HepG2 (cell line): ENCODE results near the gene CAMKMT. TPM values are rescaled to one million over a fixed set of nuclear protein-coding genes. Genes with fewer than 3 reads are reported as not detected.

ENCODE experiments used
- BCL6 ChIP-seq: IDR thresholded peaks from 2 replicates; pipeline ENCODE4 v1.6.1; 2016; ENCODE audit warnings: missing genetic modification reagents, missing compliant biosample characterization
- CENPT ChIP-seq: sonication (generic); formaldehyde crosslinking; IDR thresholded peaks from 2 replicates; pipeline ENCODE4 v1.8.0; 2022; ENCODE audit warnings: low read depth, mild to moderate bottlenecking, moderate library complexity, missing genetic modification reagents
- CHCHD3 ChIP-seq: sonication (generic); formaldehyde crosslinking; IDR thresholded peaks from 2 replicates; pipeline ENCODE4 v1.8.0; 2022; ENCODE audit warnings: mild to moderate bottlenecking, missing genetic modification reagents, moderate library complexity
- RFX1 ChIP-seq: fragments of 450-650 bp; IDR thresholded peaks from 2 replicates; pipeline ENCODE4 v1.6.1; 2017
- SAP130 ChIP-seq: IDR thresholded peaks from 2 replicates; pipeline ENCODE4 v1.6.1; 2016; ENCODE audit warnings: low read depth
- STAG1 ChIP-seq: sonication (generic); formaldehyde crosslinking; IDR thresholded peaks from 2 replicates; pipeline ENCODE4 v1.4.0; 2020; ENCODE audit warnings: missing genetic modification reagents
- ZMAT3 ChIP-seq: sonication (generic); formaldehyde crosslinking; conservative IDR thresholded peaks from 2 replicates; pipeline ENCODE4 v1.7.0; 2021; ENCODE audit warnings: missing genetic modification reagents
- ZMYM4 ChIP-seq: sonication (generic); formaldehyde crosslinking; IDR thresholded peaks from 2 replicates; pipeline ENCODE4 v1.8.1; 2023; ENCODE audit warnings: mild to moderate bottlenecking, missing genetic modification reagents
- ZNF605 ChIP-seq: sonication (generic); formaldehyde crosslinking; IDR thresholded peaks from 2 replicates; pipeline ENCODE4 v1.8.0; 2022; ENCODE audit warnings: mild to moderate bottlenecking, missing genetic modification reagents
- ZNF616 ChIP-seq: sonication (generic); formaldehyde crosslinking; IDR thresholded peaks from 2 replicates; pipeline ENCODE4 v1.5.0; 2020; ENCODE audit warnings: low read depth, mild to moderate bottlenecking, missing genetic modification reagents
- ZSCAN25 ChIP-seq: sonication (generic); formaldehyde crosslinking; IDR thresholded peaks from 2 replicates; pipeline ENCODE4 v1.8.0; 2022; ENCODE audit warnings: mild to moderate bottlenecking, missing genetic modification reagents
- polyA plus RNA-seq, 8 experiments: library from polyadenylated mRNA; depleted of rRNA in 3 of 8; stranded (reverse) in 7 of 8; unstranded in 1 of 8; fragments of >200 nt; fragmentation: Illumina TruSeq in 4 of 8; extraction: Trizol in 4 of 8; gene quantifications; 2 replicates each; pipeline versions ENCODE4 v1.2.1 to v1.2.3, GENCODE V29; 2011 to 2016; ENCODE audit warnings: low read depth in 4 of 8, missing spikeins in 1 of 8, mixed read lengths in 1 of 8; ENCODE audit not compliant: insufficient read depth in 1 of 8
- total RNA-seq, 5 experiments: library from RNA; depleted of rRNA; stranded (reverse); fragments of >200 nt; fragmentation: Illumina TruSeq; extraction: Trizol; gene quantifications; 2 replicates each; pipeline ENCODE4 v1.2.3, GENCODE V29; 2016; ENCODE audit warnings: low read depth in 1 of 5
- TF ChIP-seq, protein P1 (sequence below): sonication (generic); formaldehyde crosslinking; IDR thresholded peaks from 2 replicates; pipeline ENCODE4 v1.4.0; 2020; ENCODE audit warnings: missing genetic modification reagents, borderline replicate concordance
- TF ChIP-seq, protein P2 (sequence below): sonication (generic); formaldehyde crosslinking; IDR thresholded peaks from 2 replicates; pipeline ENCODE4 v1.8.0; 2022; ENCODE audit warnings: mild to moderate bottlenecking, missing genetic modification reagents, borderline replicate concordance
- TF ChIP-seq, protein P3 (sequence below): sonication (generic); formaldehyde crosslinking; IDR thresholded peaks from 2 replicates; pipeline ENCODE4 v1.4.0; 2020; ENCODE audit warnings: missing genetic modification reagents, borderline replicate concordance
- TF ChIP-seq, protein P4 (sequence below): sonication (generic); formaldehyde crosslinking; IDR thresholded peaks from 2 replicates; pipeline ENCODE4 v1.4.0; 2020; ENCODE audit warnings: missing genetic modification reagents

CAMKMT gene
- total and polyA plus RNA-seq, 2 of the 13 experiments (the other 11 are each of a cell fraction or from before 2014, with no cell fraction given) = 6.9 to 20.8 TPM

DNA sequence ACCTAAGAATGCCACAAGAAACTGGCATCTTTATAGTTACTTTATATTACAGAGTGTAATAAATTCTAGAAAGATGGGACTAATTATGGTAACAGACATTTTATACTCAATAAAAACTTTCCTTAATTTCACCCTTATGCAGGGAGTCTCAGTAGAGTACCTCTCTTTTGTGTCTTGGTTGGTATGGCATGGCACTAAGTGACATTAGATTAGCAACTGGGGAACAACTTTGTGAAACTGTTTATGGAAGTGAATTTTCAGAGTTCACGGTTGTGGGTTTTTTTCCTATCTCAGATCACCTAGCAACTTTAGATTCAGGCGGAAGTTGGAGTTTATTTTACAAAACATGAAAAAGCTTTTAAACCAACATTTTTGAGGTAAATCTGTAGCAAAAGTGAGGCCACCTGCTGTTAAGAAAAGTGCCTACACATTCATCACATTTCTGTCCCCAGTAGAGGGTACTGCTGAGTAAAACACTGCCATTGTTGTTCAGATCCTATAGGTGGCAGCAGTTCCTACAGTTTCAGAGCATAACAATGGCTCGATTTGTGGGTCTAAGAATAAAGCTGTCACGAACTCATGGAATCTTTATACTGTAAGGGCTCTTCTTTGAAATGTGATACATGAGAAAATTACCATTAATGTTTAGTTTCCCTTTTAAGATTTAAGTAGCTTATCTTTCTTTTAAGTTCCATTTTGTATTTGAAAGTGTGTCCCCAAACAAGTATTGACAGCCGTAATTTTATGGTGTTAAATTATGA is 117.6 kb downstream of the CAMKMT start (continued):
- TF ChIP-seq, protein P1, sequence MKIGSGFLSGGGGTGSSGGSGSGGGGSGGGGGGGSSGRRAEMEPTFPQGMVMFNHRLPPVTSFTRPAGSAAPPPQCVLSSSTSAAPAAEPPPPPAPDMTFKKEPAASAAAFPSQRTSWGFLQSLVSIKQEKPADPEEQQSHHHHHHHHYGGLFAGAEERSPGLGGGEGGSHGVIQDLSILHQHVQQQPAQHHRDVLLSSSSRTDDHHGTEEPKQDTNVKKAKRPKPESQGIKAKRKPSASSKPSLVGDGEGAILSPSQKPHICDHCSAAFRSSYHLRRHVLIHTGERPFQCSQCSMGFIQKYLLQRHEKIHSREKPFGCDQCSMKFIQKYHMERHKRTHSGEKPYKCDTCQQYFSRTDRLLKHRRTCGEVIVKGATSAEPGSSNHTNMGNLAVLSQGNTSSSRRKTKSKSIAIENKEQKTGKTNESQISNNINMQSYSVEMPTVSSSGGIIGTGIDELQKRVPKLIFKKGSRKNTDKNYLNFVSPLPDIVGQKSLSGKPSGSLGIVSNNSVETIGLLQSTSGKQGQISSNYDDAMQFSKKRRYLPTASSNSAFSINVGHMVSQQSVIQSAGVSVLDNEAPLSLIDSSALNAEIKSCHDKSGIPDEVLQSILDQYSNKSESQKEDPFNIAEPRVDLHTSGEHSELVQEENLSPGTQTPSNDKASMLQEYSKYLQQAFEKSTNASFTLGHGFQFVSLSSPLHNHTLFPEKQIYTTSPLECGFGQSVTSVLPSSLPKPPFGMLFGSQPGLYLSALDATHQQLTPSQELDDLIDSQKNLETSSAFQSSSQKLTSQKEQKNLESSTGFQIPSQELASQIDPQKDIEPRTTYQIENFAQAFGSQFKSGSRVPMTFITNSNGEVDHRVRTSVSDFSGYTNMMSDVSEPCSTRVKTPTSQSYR (CRISPR knock-in tag) = no peak
- no peak for TF ChIP-seq ZNF605 (CRISPR knock-in tag)
- TF ChIP-seq, protein P2, sequence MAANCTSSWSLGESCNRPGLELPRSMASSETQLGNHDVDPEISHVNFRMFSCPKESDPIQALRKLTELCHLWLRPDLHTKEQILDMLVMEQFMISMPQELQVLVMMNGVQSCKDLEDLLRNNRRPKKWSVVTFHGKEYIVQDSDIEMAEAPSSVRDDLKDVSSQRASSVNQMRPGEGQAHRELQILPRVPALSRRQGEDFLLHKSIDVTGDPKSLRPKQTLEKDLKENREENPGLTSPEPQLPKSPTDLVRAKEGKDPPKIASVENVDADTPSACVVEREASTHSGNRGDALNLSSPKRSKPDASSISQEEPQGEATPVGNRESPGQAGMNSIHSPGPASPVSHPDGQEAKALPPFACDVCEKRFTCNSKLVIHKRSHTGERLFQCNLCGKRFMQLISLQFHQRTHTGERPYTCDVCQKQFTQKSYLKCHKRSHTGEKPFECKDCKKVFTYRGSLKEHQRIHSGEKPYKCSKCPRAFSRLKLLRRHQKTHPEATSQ (CRISPR knock-in tag) = peak; percentile 65; the same call in 1 of the 2 replicates
- TF ChIP-seq ZMAT3 (CRISPR knock-in tag) = no peak
- TF ChIP-seq, protein P3, sequence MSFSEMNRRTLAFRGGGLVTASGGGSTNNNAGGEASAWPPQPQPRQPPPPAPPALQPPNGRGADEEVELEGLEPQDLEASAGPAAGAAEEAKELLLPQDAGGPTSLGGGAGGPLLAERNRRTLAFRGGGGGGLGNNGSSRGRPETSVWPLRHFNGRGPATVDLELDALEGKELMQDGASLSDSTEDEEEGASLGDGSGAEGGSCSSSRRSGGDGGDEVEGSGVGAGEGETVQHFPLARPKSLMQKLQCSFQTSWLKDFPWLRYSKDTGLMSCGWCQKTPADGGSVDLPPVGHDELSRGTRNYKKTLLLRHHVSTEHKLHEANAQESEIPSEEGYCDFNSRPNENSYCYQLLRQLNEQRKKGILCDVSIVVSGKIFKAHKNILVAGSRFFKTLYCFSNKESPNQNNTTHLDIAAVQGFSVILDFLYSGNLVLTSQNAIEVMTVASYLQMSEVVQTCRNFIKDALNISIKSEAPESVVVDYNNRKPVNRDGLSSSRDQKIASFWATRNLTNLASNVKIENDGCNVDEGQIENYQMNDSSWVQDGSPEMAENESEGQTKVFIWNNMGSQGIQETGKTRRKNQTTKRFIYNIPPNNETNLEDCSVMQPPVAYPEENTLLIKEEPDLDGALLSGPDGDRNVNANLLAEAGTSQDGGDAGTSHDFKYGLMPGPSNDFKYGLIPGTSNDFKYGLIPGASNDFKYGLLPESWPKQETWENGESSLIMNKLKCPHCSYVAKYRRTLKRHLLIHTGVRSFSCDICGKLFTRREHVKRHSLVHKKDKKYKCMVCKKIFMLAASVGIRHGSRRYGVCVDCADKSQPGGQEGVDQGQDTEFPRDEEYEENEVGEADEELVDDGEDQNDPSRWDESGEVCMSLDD = no peak
- TF ChIP-seq CHCHD3 (CRISPR knock-in tag) = no peak
- peak; percentile 47 for TF ChIP-seq SAP130
- no peak for TF ChIP-seq ZSCAN25
- TF ChIP-seq CENPT (CRISPR knock-in tag) = no peak
- TF ChIP-seq ZMYM4 (CRISPR knock-in tag) = peak; percentile 60; the same call in 1 of the 2 replicates
- TF ChIP-seq, protein P4, sequence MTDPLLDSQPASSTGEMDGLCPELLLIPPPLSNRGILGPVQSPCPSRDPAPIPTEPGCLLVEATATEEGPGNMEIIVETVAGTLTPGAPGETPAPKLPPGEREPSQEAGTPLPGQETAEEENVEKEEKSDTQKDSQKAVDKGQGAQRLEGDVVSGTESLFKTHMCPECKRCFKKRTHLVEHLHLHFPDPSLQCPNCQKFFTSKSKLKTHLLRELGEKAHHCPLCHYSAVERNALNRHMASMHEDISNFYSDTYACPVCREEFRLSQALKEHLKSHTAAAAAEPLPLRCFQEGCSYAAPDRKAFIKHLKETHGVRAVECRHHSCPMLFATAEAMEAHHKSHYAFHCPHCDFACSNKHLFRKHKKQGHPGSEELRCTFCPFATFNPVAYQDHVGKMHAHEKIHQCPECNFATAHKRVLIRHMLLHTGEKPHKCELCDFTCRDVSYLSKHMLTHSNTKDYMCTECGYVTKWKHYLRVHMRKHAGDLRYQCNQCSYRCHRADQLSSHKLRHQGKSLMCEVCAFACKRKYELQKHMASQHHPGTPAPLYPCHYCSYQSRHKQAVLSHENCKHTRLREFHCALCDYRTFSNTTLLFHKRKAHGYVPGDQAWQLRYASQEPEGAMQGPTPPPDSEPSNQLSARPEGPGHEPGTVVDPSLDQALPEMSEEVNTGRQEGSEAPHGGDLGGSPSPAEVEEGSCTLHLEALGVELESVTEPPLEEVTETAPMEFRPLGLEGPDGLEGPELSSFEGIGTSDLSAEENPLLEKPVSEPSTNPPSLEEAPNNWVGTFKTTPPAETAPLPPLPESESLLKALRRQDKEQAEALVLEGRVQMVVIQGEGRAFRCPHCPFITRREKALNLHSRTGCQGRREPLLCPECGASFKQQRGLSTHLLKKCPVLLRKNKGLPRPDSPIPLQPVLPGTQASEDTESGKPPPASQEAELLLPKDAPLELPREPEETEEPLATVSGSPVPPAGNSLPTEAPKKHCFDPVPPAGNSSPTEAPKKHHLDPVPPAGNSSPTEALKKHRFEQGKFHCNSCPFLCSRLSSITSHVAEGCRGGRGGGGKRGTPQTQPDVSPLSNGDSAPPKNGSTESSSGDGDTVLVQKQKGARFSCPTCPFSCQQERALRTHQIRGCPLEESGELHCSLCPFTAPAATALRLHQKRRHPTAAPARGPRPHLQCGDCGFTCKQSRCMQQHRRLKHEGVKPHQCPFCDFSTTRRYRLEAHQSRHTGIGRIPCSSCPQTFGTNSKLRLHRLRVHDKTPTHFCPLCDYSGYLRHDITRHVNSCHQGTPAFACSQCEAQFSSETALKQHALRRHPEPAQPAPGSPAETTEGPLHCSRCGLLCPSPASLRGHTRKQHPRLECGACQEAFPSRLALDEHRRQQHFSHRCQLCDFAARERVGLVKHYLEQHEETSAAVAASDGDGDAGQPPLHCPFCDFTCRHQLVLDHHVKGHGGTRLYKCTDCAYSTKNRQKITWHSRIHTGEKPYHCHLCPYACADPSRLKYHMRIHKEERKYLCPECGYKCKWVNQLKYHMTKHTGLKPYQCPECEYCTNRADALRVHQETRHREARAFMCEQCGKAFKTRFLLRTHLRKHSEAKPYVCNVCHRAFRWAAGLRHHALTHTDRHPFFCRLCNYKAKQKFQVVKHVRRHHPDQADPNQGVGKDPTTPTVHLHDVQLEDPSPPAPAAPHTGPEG (CRISPR knock-in tag) = no peak
- peak; percentile 92 for TF ChIP-seq STAG1 (CRISPR knock-in tag)
- peak; percentile 13; the same call in 1 of the 2 replicates for TF ChIP-seq BCL6 (CRISPR knock-in tag)
- TF ChIP-seq RFX1 = no peak
- no peak for TF ChIP-seq ZNF616 (CRISPR knock-in tag)
